ENCODE results near the gene TXNL4B. TPM values are rescaled to one million over a fixed set of nuclear protein-coding genes. Genes with fewer than 3 reads are reported as not detected.
A peak's percentile ranks its signal among the peaks of the same experiment; 100 is the strongest.

TXNL4B gene
- total RNA-seq, 1 donor from 2014 or later, result 6.7 TPM

- intact Hi-C loops (cut with micrococcal nuclease), result no loop called here
- Histone ChIP-seq H3K4me1 (peaks cover 36% of the 10 kb centered on the region), H3K27ac (replicated peaks) (peak overlapping the region; percentile 94), H3K4me3 (peak overlapping the region; percentile 44), H3K36me3 (peaks cover under 1% of the 10 kb centered on the region), H3K9me3 (replicated peaks) (no peaks in the 10 kb centered on the region), H3K27me3 (ENCODE audit: low read depth) (no peaks in the 10 kb centered on the region)
- no peak for DNase-seq
- TF ChIP-seq, protein P1, sequence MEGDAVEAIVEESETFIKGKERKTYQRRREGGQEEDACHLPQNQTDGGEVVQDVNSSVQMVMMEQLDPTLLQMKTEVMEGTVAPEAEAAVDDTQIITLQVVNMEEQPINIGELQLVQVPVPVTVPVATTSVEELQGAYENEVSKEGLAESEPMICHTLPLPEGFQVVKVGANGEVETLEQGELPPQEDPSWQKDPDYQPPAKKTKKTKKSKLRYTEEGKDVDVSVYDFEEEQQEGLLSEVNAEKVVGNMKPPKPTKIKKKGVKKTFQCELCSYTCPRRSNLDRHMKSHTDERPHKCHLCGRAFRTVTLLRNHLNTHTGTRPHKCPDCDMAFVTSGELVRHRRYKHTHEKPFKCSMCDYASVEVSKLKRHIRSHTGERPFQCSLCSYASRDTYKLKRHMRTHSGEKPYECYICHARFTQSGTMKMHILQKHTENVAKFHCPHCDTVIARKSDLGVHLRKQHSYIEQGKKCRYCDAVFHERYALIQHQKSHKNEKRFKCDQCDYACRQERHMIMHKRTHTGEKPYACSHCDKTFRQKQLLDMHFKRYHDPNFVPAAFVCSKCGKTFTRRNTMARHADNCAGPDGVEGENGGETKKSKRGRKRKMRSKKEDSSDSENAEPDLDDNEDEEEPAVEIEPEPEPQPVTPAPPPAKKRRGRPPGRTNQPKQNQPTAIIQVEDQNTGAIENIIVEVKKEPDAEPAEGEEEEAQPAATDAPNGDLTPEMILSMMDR (IDR thresholded peaks at IDR 0.05; ENCODE audit: borderline replicate concordance), result no peak
Measured at GRCh38 chr16:72072514-72073342, 20.7 kb downstream of the TXNL4B start.

DNA sequence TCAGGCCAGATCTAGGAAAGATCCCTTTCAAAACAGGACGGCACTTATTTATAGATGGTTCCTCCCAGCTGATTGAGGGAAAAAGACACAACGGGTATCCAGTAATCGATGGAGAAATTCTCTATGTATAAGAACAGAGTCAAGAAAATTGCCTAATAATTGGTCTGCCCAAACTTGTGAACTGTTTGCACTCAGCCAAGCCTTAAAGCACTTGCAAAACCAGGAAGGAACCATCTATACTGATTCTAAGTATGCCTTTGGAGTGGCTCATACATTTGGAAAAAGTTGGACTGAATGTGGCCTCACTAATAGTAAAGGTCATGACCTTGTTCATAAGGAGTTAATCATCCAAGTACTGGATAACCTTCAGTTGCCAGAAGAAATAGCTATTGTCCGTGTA, 24.5 kb downstream of the TXNL4B start:
- no peak for DNase-seq
- Histone ChIP-seq H3K36me3 (no peaks in the 10 kb centered on the region), H3K4me3 (no peak overlapping the region), H3K27me3 (ENCODE audit: low read depth) (no peaks in the 10 kb centered on the region), H3K4me1 (peaks cover 28% of the 10 kb centered on the region), H3K27ac (replicated peaks) (no peak overlapping the region), H3K9me3 (replicated peaks) (no peaks in the 10 kb centered on the region)
- intact Hi-C loops (cut with micrococcal nuclease), result no loop called here
- TF ChIP-seq, protein P1 (IDR thresholded peaks at IDR 0.05; ENCODE audit: borderline replicate concordance), result no peak

DNA sequence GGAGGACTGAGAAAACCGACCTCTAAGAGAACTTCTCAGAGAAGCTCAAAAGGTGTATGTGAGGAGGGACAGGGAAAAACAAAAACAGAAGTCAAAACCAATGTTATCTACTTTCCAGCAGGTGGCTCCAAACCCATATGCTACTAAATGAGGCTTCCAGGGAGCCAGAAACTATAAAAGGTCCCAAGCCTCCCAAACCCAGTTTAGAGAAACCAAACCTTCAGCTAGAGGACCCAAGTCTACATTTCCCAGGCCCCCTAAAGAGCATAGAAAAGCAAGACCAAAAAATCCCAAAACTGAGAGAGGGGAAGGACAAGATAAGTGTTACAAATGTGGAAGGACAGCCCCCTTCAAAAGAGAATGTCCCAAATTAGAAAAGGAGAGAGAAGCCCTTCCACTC, 26.7 kb downstream of the TXNL4B start:
- Histone ChIP-seq H3K9me3 (replicated peaks) (no peaks in the 10 kb centered on the region), H3K27me3 (ENCODE audit: low read depth) (no peaks in the 10 kb centered on the region), H3K4me3 (no peak overlapping the region), H3K27ac (replicated peaks) (no peak overlapping the region), H3K36me3 (no peaks in the 10 kb centered on the region), H3K4me1 (peaks cover 14% of the 10 kb centered on the region)
- intact Hi-C loops (cut with micrococcal nuclease), result no loop called here
- TF ChIP-seq, protein P1 (IDR thresholded peaks at IDR 0.05; ENCODE audit: borderline replicate concordance), result peak; percentile 66
- no peak for DNase-seq

- peaks cover 7% of the 10 kb centered on the region for H3K4me1 ChIP-seq
- TF ChIP-seq, protein P1 (IDR thresholded peaks at IDR 0.05; ENCODE audit: borderline replicate concordance), result no peak
- intact Hi-C loops (cut with micrococcal nuclease), result no loop called here
- H3K27ac ChIP-seq (replicated peaks), result no peak overlapping the region
- H3K9me3 ChIP-seq (replicated peaks), result no peaks in the 10 kb centered on the region
- H3K36me3 ChIP-seq, result no peaks in the 10 kb centered on the region
- no peaks in the 10 kb centered on the region for H3K27me3 ChIP-seq (ENCODE audit: low read depth)
- no peak for DNase-seq
- H3K4me3 ChIP-seq, result no peak overlapping the region
Measured at GRCh38 chr16:72064361-72064894, 29.0 kb downstream of the TXNL4B start.

GRCh38 chr16:72061564-72061963, 31.9 kb downstream of the TXNL4B start:
- DNase-seq, result no peak
- TF ChIP-seq, protein P1 (IDR thresholded peaks at IDR 0.05; ENCODE audit: borderline replicate concordance), result no peak
- Histone ChIP-seq H3K9me3 (replicated peaks) (no peaks in the 10 kb centered on the region), H3K4me3 (no peak overlapping the region), H3K36me3 (no peaks in the 10 kb centered on the region), H3K4me1 (peaks cover 2% of the 10 kb centered on the region), H3K27me3 (ENCODE audit: low read depth) (no peaks in the 10 kb centered on the region), H3K27ac (replicated peaks) (no peak overlapping the region)
- intact Hi-C loops (cut with micrococcal nuclease), result no loop called here

Measured in left ventricle myocardium inferior (tissue), 1 donor.